ENCODE measurements around the gene PRELID2. TPM values are rescaled to one million over a fixed set of nuclear protein-coding genes. Genes with fewer than 3 reads are reported as not detected.
A peak's percentile ranks its signal among the peaks of the same experiment; 100 is the strongest.

PRELID2 gene
- total and polyA plus RNA-seq, 10 donors: 1.4 to 10.0 (median 5.5) TPM

DNA sequence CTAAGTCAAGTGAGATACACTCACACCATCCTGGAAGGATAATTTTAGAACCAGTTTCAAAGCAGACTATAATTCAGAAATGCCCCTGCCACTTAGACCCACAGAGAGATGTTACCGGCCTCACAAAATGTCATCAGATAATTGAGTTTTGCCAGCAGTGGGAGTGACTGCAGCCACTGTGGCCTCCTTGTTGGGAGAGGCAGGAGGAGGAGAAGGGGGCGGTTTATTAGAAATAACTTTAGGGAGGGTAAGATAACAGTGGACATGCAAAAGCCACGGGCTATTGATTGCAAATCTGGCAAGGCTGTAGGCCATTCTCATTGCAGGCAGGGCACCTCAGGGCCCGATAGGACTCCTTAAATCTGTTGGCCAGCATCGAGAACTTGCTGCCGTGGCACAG is 24.3 kb upstream of the PRELID2 start:
- H3K36me3 ChIP-seq: no peaks in the 10 kb centered on the region
- H3K9me3 ChIP-seq: no peaks in the 10 kb centered on the region
- no peak for TF ChIP-seq POLR2A (IDR thresholded peaks at IDR 0.05)
- intact Hi-C loops (cut with DNase I; ENCODE audit: low total_unique reads): no loop called here
- WGBS, 5 donors: 86 to 91% (median 88%) methylated on average over 6 of the region's 6 CpGs
- H3K27ac ChIP-seq: no peak overlapping the region
- no peak overlapping the region for H3K4me3 ChIP-seq
- DNase-seq: no peak
- peaks cover 0 to 13% (median 9%) of the 10 kb centered on the region in 6 donors for H3K4me1 ChIP-seq
- H3K27me3 ChIP-seq (replicated peaks in 1 of 7): peaks cover 0 to 13% (median 0%) of the 10 kb centered on the region in 7 donors

- Histone ChIP-seq H3K27ac (no peak overlapping the region), H3K9me3 (no peaks in the 10 kb centered on the region), H3K4me3 (no peak overlapping the region), H3K4me1 (peaks cover 0 to 13% (median 9%) of the 10 kb centered on the region in 6 donors), H3K36me3 (no peaks in the 10 kb centered on the region), H3K27me3 (replicated peaks in 1 of 7) (peaks cover 0 to 13% (median 0%) of the 10 kb centered on the region in 7 donors)
- WGBS, 5 donors: 79 to 90% (median 86%) methylated on average over 4 of the region's 4 CpGs
- TF ChIP-seq CTCF (IDR thresholded peaks at IDR 0.05 in 8 of 11, conservative IDR thresholded peaks at IDR 0.05 in 3 of 11): no peak
- no peak for TF ChIP-seq POLR2AphosphoS5 (IDR thresholded peaks at IDR 0.05)
- no peak for TF ChIP-seq POLR2A (IDR thresholded peaks at IDR 0.05)
- intact Hi-C loops (cut with DNase I; ENCODE audit: low total_unique reads): no loop called here
- no peak for DNase-seq
These were observed 23.8 kb upstream of the PRELID2 start for GRCh38 chr5:145858959-145859358.

GRCh38 chr5:145856285-145856818 is 21.2 kb upstream of the PRELID2 start:
- Histone ChIP-seq H3K9me3 (no peaks in the 10 kb centered on the region), H3K27ac (no peak overlapping the region), H3K36me3 (no peaks in the 10 kb centered on the region), H3K4me3 (peak overlapping the region in 6 of 8 donors; percentile 7 to 57 (median 22)), H3K4me1 (peaks cover 0 to 13% (median 9%) of the 10 kb centered on the region in 6 donors), H3K27me3 (replicated peaks in 1 of 7) (peaks cover 0 to 13% (median 0%) of the 10 kb centered on the region in 7 donors)
- 6 to 15% (median 10%) methylated on average over 21 to 25 of the region's 25 CpGs for WGBS, 5 donors
- peak; percentile 71 for DNase-seq
- intact Hi-C loops (cut with DNase I; ENCODE audit: low total_unique reads): no loop called here
- TF ChIP-seq POLR2A (IDR thresholded peaks at IDR 0.05): no peak
- peak in 2 of 3 donors; percentile 23 to 29 for TF ChIP-seq POLR2AphosphoS5 (IDR thresholded peaks at IDR 0.05)
- peak in 1 of 11 experiments; percentile 18 for TF ChIP-seq CTCF (IDR thresholded peaks at IDR 0.05 in 8 of 11, conservative IDR thresholded peaks at IDR 0.05 in 3 of 11)

- no peak for DNase-seq
- intact Hi-C loops (cut with DNase I; ENCODE audit: low total_unique reads): no loop called here
- Histone ChIP-seq H3K36me3 (no peaks in the 10 kb centered on the region), H3K4me1 (peaks cover 0 to 13% (median 9%) of the 10 kb centered on the region in 6 donors), H3K4me3 (peak overlapping the region in 4 of 8 donors; percentile 17 to 57 (median 31)), H3K9me3 (no peaks in the 10 kb centered on the region), H3K27ac (no peak overlapping the region), H3K27me3 (replicated peaks in 1 of 7) (peaks cover 0 to 13% (median 0%) of the 10 kb centered on the region in 7 donors)
- 60 to 75% (median 66%) methylated on average over 4 of the region's 4 CpGs for WGBS, 5 donors
- TF ChIP-seq CTCF (IDR thresholded peaks at IDR 0.05 in 8 of 11, conservative IDR thresholded peaks at IDR 0.05 in 3 of 11) (no peak), POLR2A (IDR thresholded peaks at IDR 0.05) (no peak), POLR2AphosphoS5 (IDR thresholded peaks at IDR 0.05) (no peak)
These were observed 20.7 kb upstream of the PRELID2 start for GRCh38 chr5:145855763-145856267.
